ENCODE measurements around the gene KRT83. TPM values are rescaled to one million over a fixed set of nuclear protein-coding genes. Genes with fewer than 3 reads are reported as not detected.

The KRT83 gene
- total and polyA plus RNA-seq, 12 donors = not detected

- no peaks in the 10 kb centered on the region for H3K27me3 ChIP-seq
- TF ChIP-seq POLR2A (IDR thresholded peaks at IDR 0.05) (no peak), CTCF (IDR thresholded peaks at IDR 0.05) (no peak)
- no peak for DNase-seq
- no peaks in the 10 kb centered on the region for H3K36me3 ChIP-seq (replicated peaks in 1 of 2)
- no peak overlapping the region for H3K4me3 ChIP-seq
- H3K4me1 ChIP-seq (replicated peaks in 1 of 2) = no peaks in the 10 kb centered on the region
- no peak overlapping the region for H3K27ac ChIP-seq
- WGBS, 4 donors = 72 to 79% (median 75%) methylated on average over 6 of the region's 6 CpGs
- intact Hi-C loops (cut with DNase I) = loop anchor here in 1 of 2 donors (5.0 kb wide), 1 partner anchor 504 kb away; no protein-coding TSS in a partner anchor
- no peaks in the 10 kb centered on the region for H3K9me3 ChIP-seq (replicated peaks in 1 of 3)
Observed at GRCh38 chr12:52367876-52368275, 46.7 kb upstream of the KRT83 start.

- Histone ChIP-seq H3K27ac (no peak within 1 kb of the TSS), H3K9me3 (replicated peaks in 1 of 3) (no peaks in the 10 kb centered on the region), H3K36me3 (replicated peaks in 1 of 2) (no peaks in the 10 kb centered on the region), H3K4me3 (no peak within 1 kb of the TSS), H3K4me1 (replicated peaks in 1 of 2) (no peaks in the 10 kb centered on the region), H3K27me3 (no peaks in the 10 kb centered on the region)
- TF ChIP-seq POLR2A (IDR thresholded peaks at IDR 0.05) = no peak
- TF ChIP-seq CTCF (IDR thresholded peaks at IDR 0.05) = no peak
- intact Hi-C loops (cut with DNase I) = loop anchor here in 1 of 2 donors (5.0 kb wide), 1 partner anchor 505 kb away; no protein-coding TSS in a partner anchor
- no peak for DNase-seq
- 76 to 86% (median 80%) methylated on average over 16 to 42 of the region's 42 CpGs for WGBS, 4 donors
Observed at GRCh38 chr12:52366738-52367485, 45.7 kb upstream of the KRT83 start, which contains the start of gene KRT85. Gene KRT85 (minus strand): TSS chr12:52367481. CDS start chr12:52367405, 76 bp downstream.

- Histone ChIP-seq H3K36me3 (replicated peaks in 1 of 2) (no peaks in the 10 kb centered on the region), H3K27ac (no peak overlapping the region), H3K4me1 (replicated peaks in 1 of 2) (no peaks in the 10 kb centered on the region), H3K27me3 (no peaks in the 10 kb centered on the region), H3K4me3 (no peak overlapping the region), H3K9me3 (replicated peaks in 1 of 3) (no peaks in the 10 kb centered on the region)
- TF ChIP-seq CTCF (IDR thresholded peaks at IDR 0.05) (no peak), POLR2A (IDR thresholded peaks at IDR 0.05) (no peak)
- intact Hi-C loops (cut with DNase I) = loop anchor here in 1 of 2 donors (5.0 kb wide), 1 partner anchor 507 kb away; no protein-coding TSS in a partner anchor
- 84 to 86% (median 86%) methylated on average over 14 of the region's 14 CpGs for WGBS, 4 donors
- DNase-seq = no peak
Observed at GRCh38 chr12:52364901-52365489, 43.8 kb upstream of the KRT83 start.

- H3K4me1 ChIP-seq (replicated peaks in 1 of 2) = no peaks in the 10 kb centered on the region
- 71 to 80% (median 78%) methylated on average over 3 to 7 of the region's 7 CpGs for WGBS, 4 donors
- no peak overlapping the region for H3K27ac ChIP-seq
- intact Hi-C loops (cut with DNase I) = no loop called here
- H3K36me3 ChIP-seq (replicated peaks in 1 of 2) = no peaks in the 10 kb centered on the region
- no peaks in the 10 kb centered on the region for H3K9me3 ChIP-seq (replicated peaks in 1 of 3)
- TF ChIP-seq CTCF (IDR thresholded peaks at IDR 0.05) (no peak), POLR2A (IDR thresholded peaks at IDR 0.05) (no peak)
- H3K4me3 ChIP-seq = no peak overlapping the region
- no peaks in the 10 kb centered on the region for H3K27me3 ChIP-seq
- no peak for DNase-seq
Observed at GRCh38 chr12:52364061-52364460, 42.9 kb upstream of the KRT83 start.
